HG03457 (cell line): ENCODE data around the gene GAS2.

Source experiments
- ATAC-seq: cut with Tn5 transposase; IDR thresholded peaks from one replicate; pipeline ENCODE4 v1.9.1; 2021; ENCODE audit warnings: moderate number of reproducible peaks; ENCODE audit not compliant: unreplicated experiment

The GAS2 gene

GRCh38 chr11:22785251-22785650, 118.8 kb downstream of the GAS2 start:
- ATAC-seq, result no peak

- peak; percentile 68 for ATAC-seq
Measured at GRCh38 chr11:22786475-22786874, 120.1 kb downstream of the GAS2 start.

GRCh38 chr11:22787055-22787454, 120.6 kb downstream of the GAS2 start:
- no peak for ATAC-seq

DNA sequence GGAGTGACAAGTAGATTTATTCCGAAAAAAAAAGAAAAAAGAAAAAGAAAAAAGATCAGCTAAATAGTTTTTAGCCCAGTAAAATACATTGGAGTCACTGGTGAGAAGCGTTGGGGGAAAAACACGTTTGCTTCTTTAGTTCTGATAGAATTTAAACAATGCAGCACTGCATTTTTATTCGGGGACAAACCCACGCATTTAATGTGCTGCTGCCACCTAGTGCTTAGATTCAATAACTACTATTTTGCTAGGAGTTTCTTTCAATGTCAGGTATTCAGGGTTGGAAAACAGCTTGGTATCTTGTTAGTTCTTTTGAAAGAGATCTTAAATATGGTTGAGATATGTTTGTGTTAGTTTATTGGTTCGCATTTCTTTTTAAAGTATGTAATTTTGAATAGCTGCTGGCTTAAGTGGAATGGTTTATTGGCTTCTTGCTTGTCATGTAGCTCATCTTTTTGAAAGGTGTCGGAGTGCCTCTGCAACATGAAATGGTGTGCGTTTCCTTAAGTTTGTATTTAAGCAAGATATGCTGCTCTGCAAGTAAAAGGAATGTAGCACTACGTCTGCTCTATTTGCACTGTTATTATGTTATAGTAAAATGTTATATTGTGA, 121.2 kb downstream of the GAS2 start:
- no peak for ATAC-seq

DNA sequence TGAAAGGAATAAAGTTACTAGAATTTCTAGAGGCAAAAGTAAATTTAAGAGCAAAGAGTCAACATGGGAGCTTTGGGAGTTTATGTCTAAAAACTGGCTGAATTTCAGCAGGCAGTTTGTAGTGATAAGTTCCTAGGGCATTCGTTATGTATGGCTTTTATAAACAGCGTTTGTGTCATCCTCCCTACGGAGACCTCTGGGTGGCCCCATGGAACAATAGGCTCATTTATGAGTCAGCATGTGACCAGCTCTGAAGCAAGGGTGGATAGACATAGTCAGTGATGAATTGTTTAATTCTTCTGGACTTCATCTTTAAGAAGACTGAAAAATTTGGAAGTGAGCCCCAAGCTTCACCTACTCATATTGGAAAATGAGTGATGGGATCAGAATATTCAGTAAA, 126.1 kb downstream of the GAS2 start:
- ATAC-seq, result no peak

- ATAC-seq, result no peak
Measured at GRCh38 chr11:22795914-22796313, 129.5 kb downstream of the GAS2 start.

DNA sequence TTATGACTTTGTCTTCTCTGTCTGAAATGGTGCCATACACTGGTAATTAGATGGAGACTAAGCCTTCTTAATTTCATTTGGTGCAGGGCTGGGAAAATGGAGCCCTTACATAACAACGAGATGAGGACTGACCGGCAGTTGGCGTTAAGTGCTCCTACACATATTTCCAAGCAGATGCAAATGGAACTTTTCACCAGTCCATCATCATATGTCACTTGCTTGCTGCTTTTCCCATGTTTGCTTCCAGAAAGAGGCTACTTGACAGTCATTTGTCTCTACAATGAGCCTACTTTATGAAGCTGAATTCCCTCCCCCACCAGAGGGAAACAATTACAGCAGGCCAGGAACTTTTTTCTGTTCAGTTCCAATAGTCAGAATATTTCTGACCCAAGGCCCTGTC, 130.6 kb downstream of the GAS2 start:
- ATAC-seq, result no peak

DNA sequence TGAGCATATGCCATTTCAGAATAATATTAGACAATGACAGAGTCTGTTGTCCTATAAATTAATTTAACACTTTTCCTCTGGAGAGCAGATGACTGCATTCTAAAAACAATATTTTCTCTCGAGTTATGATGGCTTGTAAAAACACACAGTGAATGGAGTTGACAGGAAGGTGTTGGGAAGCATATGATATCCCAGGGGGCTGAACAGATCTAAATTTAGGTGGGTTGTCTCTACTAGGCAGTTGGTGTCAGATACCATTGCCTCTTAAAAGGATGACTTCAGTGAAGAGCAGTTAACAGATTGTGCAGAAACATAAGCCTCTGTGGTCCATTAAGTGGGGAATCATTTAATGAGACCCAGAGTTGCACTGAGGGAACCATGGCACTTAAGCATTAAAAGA, 132.5 kb downstream of the GAS2 start:
- ATAC-seq, result no peak

DNA sequence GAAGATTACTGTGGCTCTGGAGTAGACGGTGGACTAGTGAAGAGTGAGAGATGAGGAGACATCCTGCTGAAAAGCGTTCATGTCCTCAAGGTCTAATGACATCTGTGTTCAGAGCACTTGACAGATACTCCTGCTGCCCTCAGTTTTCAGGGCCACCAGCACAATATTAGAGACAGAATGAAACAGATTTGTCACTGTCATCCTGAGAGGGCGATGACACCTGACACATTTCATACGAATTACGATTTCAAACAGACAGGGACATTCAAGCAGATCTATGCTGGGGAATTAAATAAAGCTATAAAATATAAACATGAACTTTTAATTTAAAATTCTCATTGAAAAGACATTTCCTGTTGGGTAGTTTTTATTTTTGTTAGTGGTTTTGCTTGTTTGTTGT, 134.1 kb downstream of the GAS2 start:
- no peak for ATAC-seq

- no peak for ATAC-seq
Measured at GRCh38 chr11:22802861-22803260, 136.4 kb downstream of the GAS2 start.

DNA sequence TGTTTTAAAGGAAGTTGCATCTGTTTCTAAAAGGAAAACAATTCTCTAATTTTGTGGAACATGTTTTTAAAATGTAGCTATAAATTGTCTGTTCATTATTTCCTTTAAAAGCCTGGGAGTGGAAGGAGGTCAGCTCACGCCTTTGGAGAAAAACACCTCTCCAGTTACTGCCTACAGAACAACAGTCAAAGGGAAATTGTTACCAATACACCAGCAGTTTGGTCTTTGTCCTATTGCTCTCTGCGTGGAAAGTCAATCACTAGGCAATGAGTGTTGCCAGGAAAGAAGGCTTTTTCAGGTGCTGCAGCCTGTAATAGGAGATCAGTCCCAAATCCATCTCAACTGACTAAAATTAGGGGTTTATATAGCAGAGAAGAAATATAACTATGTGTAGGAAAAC, 141.0 kb downstream of the GAS2 start:
- ATAC-seq, result no peak

DNA sequence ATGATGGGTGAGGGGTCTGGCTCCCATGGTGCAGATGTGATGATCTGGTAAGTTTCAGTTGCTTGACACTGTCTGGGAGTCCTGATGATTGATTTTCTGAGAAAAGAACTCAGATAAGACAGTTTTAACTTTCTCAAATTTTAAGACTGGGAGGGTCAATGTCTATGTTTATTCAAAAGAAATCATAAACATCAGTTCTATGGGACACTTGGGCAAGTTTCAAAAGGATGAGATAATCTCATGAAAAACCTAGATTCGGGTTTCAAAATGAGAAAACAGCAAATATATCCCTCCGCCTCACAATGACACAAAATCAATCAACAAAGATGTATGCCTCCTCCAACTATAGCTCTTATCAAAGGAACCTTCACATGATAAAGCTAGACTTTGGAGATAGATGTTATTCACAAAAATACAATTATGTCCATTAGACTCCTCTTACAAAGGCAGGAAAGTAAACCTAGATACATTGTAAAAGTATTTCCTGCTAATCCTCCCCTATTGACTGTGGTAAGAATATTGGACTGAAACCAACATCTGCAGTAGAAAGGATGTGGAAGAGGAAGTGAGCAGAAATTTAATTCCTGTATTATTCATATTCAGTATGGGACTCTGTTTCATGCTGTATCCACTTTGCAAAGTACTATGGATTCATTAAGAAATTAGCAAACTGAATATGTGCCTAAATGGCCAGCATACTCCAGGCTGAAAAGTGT, 141.6 kb downstream of the GAS2 start:
- ATAC-seq, result peak; percentile 93

DNA sequence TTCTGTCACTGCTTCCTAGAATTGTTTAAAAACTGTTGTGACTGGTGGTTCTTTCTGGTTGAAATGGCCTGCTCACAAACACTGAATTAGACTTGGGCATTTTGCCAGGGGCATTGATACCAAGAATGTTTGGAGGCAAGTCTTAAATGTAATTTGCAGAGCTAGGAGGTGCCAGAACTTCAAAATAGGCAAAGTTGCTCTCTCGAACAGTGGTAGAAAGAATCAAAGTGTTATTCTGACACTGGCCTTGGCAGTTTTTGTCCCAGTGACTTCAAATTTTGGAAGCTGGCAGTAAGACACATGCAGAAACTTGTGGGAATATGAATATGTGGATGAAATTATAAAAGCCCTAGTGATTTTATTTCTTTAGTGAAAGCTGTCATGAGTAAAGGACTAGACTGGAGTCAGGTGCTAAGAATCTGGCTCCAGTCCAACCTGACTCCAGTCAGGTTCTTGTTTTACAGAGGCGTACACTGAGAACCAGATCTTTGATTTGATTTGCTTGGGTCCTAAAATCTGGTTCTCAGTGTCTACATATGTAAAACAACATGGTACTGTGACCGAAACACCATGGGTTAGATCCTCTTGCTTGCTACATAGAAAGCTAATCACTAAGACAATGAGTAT, 142.3 kb downstream of the GAS2 start:
- peak; percentile 27 for ATAC-seq

DNA sequence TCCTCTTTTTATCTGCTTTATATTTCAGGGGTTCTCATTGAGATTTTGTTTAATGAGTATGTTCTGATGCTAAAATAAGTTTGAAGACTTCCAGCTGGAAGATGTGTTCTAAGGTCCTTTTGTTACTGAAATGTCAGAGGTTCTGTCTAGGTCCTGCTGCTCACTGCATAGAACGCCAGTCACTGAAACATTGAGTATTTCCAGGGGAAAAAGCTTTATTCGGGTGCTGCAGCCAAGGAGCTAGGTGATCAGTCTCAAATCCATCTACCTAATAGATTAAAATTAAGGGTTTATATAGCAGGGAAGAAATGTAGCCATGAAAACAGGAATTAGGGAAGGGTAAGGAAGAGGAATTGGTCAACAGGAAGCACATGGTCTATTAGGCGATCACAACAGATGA, 143.5 kb downstream of the GAS2 start:
- no peak for ATAC-seq

- no peak for ATAC-seq
Measured at GRCh38 chr11:22822203-22822602, 155.8 kb downstream of the GAS2 start.

- no peak for ATAC-seq
Measured at GRCh38 chr11:22828373-22828772, 162.0 kb downstream of the GAS2 start.

- peak; percentile 95 for ATAC-seq
Measured at GRCh38 chr11:22829231-22830081, 163.0 kb downstream of the GAS2 start, which contains the start of gene SVIP. Gene SVIP (minus strand): TSS chr11:22829801. CDS start chr11:22829748, 53 bp downstream.

DNA sequence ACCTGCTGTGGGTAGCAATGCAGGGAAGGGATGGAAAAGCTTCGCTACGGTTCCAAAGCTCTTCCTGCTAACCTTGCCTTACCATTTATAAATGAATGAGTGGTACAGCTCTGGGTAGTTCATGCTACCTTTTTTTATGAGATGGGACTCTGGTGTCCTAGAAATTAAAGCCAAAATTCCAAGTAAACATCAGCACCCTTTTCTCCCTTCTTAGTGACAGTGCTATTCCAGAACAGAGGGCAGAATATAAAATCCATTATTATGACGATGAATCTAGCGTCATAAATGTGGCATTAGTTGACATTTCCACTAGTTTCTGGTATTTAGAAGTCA, 163.6 kb downstream of the GAS2 start:
- ATAC-seq, result no peak

GRCh38 chr11:22832315-22833015, 166.1 kb downstream of the GAS2 start:
- ATAC-seq, result no peak

GRCh38 chr11:22846726-22847125, 180.3 kb downstream of the GAS2 start:
- ATAC-seq, result no peak

GRCh38 chr11:22851477-22851876, 185.1 kb downstream of the GAS2 start:
- no peak for ATAC-seq
